Ectodermal cell (in vitro differentiated cells): Measurements from ENCODE around the gene OR11H6.
"Not testable (repeated sequence)": the region's sequence is repeated elsewhere in the genome, so short reads cannot be mapped to it uniquely, and the experiment has no call there.

Experiments
- H3K27ac ChIP-seq: 2 replicates; pipeline ENCODE4 v1.7.0; 2013; ENCODE audit warnings: mild to moderate bottlenecking, low read depth, low read length; ENCODE audit not compliant: insufficient read depth, poor library complexity, severe bottlenecking
- H3K27me3 ChIP-seq: 2 replicates; pipeline ENCODE4 v1.7.0; 2013; ENCODE audit warnings: mild to moderate bottlenecking, low read length; ENCODE audit not compliant: insufficient read depth, control insufficient read depth, poor library complexity, severe bottlenecking
- H3K36me3 ChIP-seq: one replicate; pipeline ENCODE4 v1.7.0; 2013; ENCODE audit warnings: low read length; ENCODE audit not compliant: control insufficient read depth, insufficient read depth
- H3K4me1 ChIP-seq: one replicate; pipeline ENCODE4 v1.7.0; 2013; ENCODE audit warnings: low read length; ENCODE audit not compliant: control insufficient read depth, insufficient read depth
- H3K4me3 ChIP-seq: 2 replicates; pipeline ENCODE4 v1.7.0; 2013; ENCODE audit warnings: low read depth, low read length, control low read depth; ENCODE audit not compliant: insufficient read depth
- H3K9me3 ChIP-seq: 2 replicates; pipeline ENCODE4 v1.7.0; 2013; ENCODE audit warnings: mild to moderate bottlenecking, low read length, moderate library complexity; ENCODE audit not compliant: control insufficient read depth
- WGBS, 2 experiments: methylation state at CpG; one replicate each; pipeline ENCODE4 v1.1.7; 2013; ENCODE audit warnings: missing lambda C conversion rate in 2 of 2; 5-methylcytosine and 5-hydroxymethylcytosine counted together

OR11H6 gene

GRCh38 chr14:20247646-20248246, 24.2 kb downstream of the OR11H6 start:
- Histone ChIP-seq H3K27ac (no peak overlapping the region), H3K36me3 (no peaks in the 10 kb centered on the region), H3K27me3 (no peaks in the 10 kb centered on the region), H3K4me3 (no peak overlapping the region), H3K4me1 (no peaks in the 10 kb centered on the region), H3K9me3 (peaks cover 7% of the 10 kb centered on the region)
- 65 to 70% methylated on average over 3 of the region's 3 CpGs for WGBS, 2 experiments

- no peak overlapping the region for H3K4me3 ChIP-seq
- 33 to 46% methylated on average over 3 of the region's 3 CpGs for WGBS, 2 experiments
These were observed 39.2 kb downstream of the OR11H6 start for GRCh38 chr14:20262642-20263128.

DNA sequence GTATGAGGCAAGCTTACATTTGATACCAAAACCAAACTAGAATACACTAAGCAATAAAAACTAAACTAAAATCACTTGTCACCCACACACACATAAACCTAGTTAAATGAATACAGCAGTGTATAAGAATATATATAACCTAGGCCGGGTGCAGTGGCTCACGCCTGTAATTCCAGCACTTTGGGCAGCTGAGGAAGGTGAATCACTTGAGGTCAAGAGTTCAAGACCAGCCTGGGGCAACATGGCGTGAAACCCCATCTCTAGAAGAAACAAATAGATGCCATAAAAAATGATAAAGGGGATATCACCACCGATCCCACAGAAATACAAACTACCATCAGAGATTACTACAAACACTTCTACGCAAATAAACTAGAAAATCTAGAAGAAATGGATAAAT, 40.9 kb downstream of the OR11H6 start:
- H3K27ac ChIP-seq, H3K36me3 ChIP-seq, H3K4me3 ChIP-seq, H3K27me3 ChIP-seq, H3K4me1 ChIP-seq, H3K9me3 ChIP-seq: not testable (repeated sequence)
- 80 to 86% methylated on average over 4 to 5 of the region's 5 CpGs for WGBS, 2 experiments

More at GRCh38 chr14:20262642-20263128, 39.2 kb downstream of the OR11H6 start:
- Histone ChIP-seq H3K27ac (no peak overlapping the region), H3K4me1 (no peaks in the 10 kb centered on the region), H3K9me3 (peaks cover 5% of the 10 kb centered on the region), H3K27me3 (no peaks in the 10 kb centered on the region), H3K36me3 (no peaks in the 10 kb centered on the region)

GRCh38 chr14:20274062-20274461, 50.6 kb downstream of the OR11H6 start:
- peaks cover 3% of the 10 kb centered on the region for H3K36me3 ChIP-seq
- WGBS, 2 experiments, result 93 to 95% methylated on average over 2 of the region's 2 CpGs
- no peaks in the 10 kb centered on the region for H3K4me1 ChIP-seq
- no peak overlapping the region for H3K27ac ChIP-seq
- no peak overlapping the region for H3K4me3 ChIP-seq
- H3K27me3 ChIP-seq, result no peaks in the 10 kb centered on the region
- peaks cover 8% of the 10 kb centered on the region for H3K9me3 ChIP-seq
